Spinal cord (tissue), 10 donors: ENCODE results near the gene TMEM120B. TPM values are rescaled to one million over a fixed set of nuclear protein-coding genes. Genes with fewer than 3 reads are reported as not detected.
A peak's percentile ranks its signal among the peaks of the same experiment; 100 is the strongest.

Source experiments
- DNase-seq, 6 donors: peaks; one replicate each; pipeline versions ENCODE4 v3.0.0 to v3.0.0-alpha.2; 2013 to 2015; ENCODE audit warnings: low spot score in 6 of 6, low read depth in 4 of 6
- H3K27ac ChIP-seq: one replicate; pipeline ENCODE4 v1.5.1; 2013; ENCODE audit warnings: low read depth, low read length, control low read depth
- H3K27me3 ChIP-seq: one replicate; pipeline ENCODE4 v1.6.1; 2013; ENCODE audit warnings: low read length; ENCODE audit not compliant: control insufficient read depth, insufficient read depth
- H3K36me3 ChIP-seq: one replicate; pipeline ENCODE4 v1.6.1; 2013; ENCODE audit warnings: low read length; ENCODE audit not compliant: control insufficient read depth, insufficient read depth
- H3K4me1 ChIP-seq: one replicate; pipeline ENCODE4 v1.6.1; 2013; ENCODE audit warnings: low read length; ENCODE audit not compliant: control insufficient read depth, insufficient read depth
- H3K4me3 ChIP-seq: one replicate; pipeline ENCODE4 v1.5.1; 2013; ENCODE audit warnings: low read depth, low read length, control low read depth
- H3K9me3 ChIP-seq: one replicate; pipeline ENCODE4 v1.6.1; 2013; ENCODE audit warnings: low read length; ENCODE audit not compliant: control insufficient read depth, insufficient read depth
- WGBS: methylation state at CpG from one replicate; pipeline ENCODE4 v1.1.5; 2013; ENCODE audit warnings: missing lambda C conversion rate; ENCODE audit not compliant: insufficient coverage; 5-methylcytosine and 5-hydroxymethylcytosine counted together
- polyA plus RNA-seq, 2 donors: library from polyadenylated mRNA; unstranded; fragments of 120-200 nt; gene quantifications; one replicate each; pipeline ENCODE4 v1.2.1, GENCODE V29; 2013; ENCODE audit not compliant: insufficient read length in 2 of 2
- total RNA-seq, 2 donors: library from RNA; depleted of rRNA in 1 of 2; stranded (reverse); fragments of 120-200 nt in 1 of 2; fragments of >200 nt in 1 of 2; gene quantifications; one replicate each; pipeline versions ENCODE4 v1.2.3 to v1.2.4, GENCODE V29; 2013 to 2014
- donor health status: healthy.

TMEM120B gene
- total and polyA plus RNA-seq, 4 donors = 6.1 to 22.2 (median 9.7) TPM

GRCh38 chr12:121767525-121768016 lies 55.0 kb downstream of the TMEM120B start:
- H3K4me3 ChIP-seq = no peak overlapping the region
- H3K27ac ChIP-seq = peak overlapping the region; percentile 54
- peaks cover 43% of the 10 kb centered on the region for H3K4me1 ChIP-seq
- WGBS = 14% methylated on average over 9 of the region's 10 CpGs
- H3K27me3 ChIP-seq = no peaks in the 10 kb centered on the region
- peaks cover 23% of the 10 kb centered on the region for H3K36me3 ChIP-seq
- no peaks in the 10 kb centered on the region for H3K9me3 ChIP-seq
- peak; percentile 62 to 96 (median 76) for DNase-seq

- peaks cover 49% of the 10 kb centered on the region for H3K4me1 ChIP-seq
- H3K4me3 ChIP-seq = no peak overlapping the region
- no peaks in the 10 kb centered on the region for H3K9me3 ChIP-seq
- no peak for DNase-seq
- H3K36me3 ChIP-seq = peaks cover 23% of the 10 kb centered on the region
- 86% methylated on average over 8 of the region's 9 CpGs for WGBS
- no peak overlapping the region for H3K27ac ChIP-seq
- H3K27me3 ChIP-seq = no peaks in the 10 kb centered on the region
These were observed 56.8 kb downstream of the TMEM120B start for GRCh38 chr12:121769297-121769830.

- H3K4me1 ChIP-seq = peaks cover 49% of the 10 kb centered on the region
- no peak overlapping the region for H3K4me3 ChIP-seq
- H3K27me3 ChIP-seq = no peaks in the 10 kb centered on the region
- H3K9me3 ChIP-seq = no peaks in the 10 kb centered on the region
- no peak for DNase-seq
- peaks cover 28% of the 10 kb centered on the region for H3K36me3 ChIP-seq
- no peak overlapping the region for H3K27ac ChIP-seq
- 81% methylated on average over 10 of the region's 11 CpGs for WGBS
These were observed 57.3 kb downstream of the TMEM120B start for GRCh38 chr12:121769831-121770301.

GRCh38 chr12:121770388-121770787 lies 57.8 kb downstream of the TMEM120B start:
- WGBS = 79% methylated on average over 9 of the region's 9 CpGs
- DNase-seq = no peak
- H3K27me3 ChIP-seq = no peaks in the 10 kb centered on the region
- no peak overlapping the region for H3K4me3 ChIP-seq
- H3K27ac ChIP-seq = no peak overlapping the region
- H3K36me3 ChIP-seq = peaks cover 33% of the 10 kb centered on the region
- H3K4me1 ChIP-seq = peaks cover 49% of the 10 kb centered on the region
- no peaks in the 10 kb centered on the region for H3K9me3 ChIP-seq

GRCh38 chr12:121770813-121771625 lies 58.5 kb downstream of the TMEM120B start:
- 78% methylated on average over 13 of the region's 25 CpGs for WGBS

GRCh38 chr12:121773011-121773777 lies 60.6 kb downstream of the TMEM120B start:
- Histone ChIP-seq H3K27ac (no peak overlapping the region), H3K9me3 (no peaks in the 10 kb centered on the region), H3K4me1 (peaks cover 32% of the 10 kb centered on the region), H3K27me3 (no peaks in the 10 kb centered on the region), H3K36me3 (peaks cover 38% of the 10 kb centered on the region), H3K4me3 (no peak overlapping the region)
- 37% methylated on average over 12 of the region's 14 CpGs for WGBS
- peak in 2 of 6 donors; percentile 60 to 66 for DNase-seq

More at GRCh38 chr12:121770813-121771625, 58.5 kb downstream of the TMEM120B start:
- DNase-seq = no peak
- no peak overlapping the region for H3K27ac ChIP-seq
- no peak overlapping the region for H3K4me3 ChIP-seq
- H3K36me3 ChIP-seq = peaks cover 33% of the 10 kb centered on the region
- H3K9me3 ChIP-seq = no peaks in the 10 kb centered on the region
- no peaks in the 10 kb centered on the region for H3K27me3 ChIP-seq
- H3K4me1 ChIP-seq = peaks cover 48% of the 10 kb centered on the region

GRCh38 chr12:121774968-121775474 lies 62.5 kb downstream of the TMEM120B start:
- Histone ChIP-seq H3K9me3 (no peaks in the 10 kb centered on the region), H3K36me3 (peaks cover 54% of the 10 kb centered on the region), H3K27ac (no peak overlapping the region), H3K4me3 (no peak overlapping the region), H3K4me1 (peaks cover 22% of the 10 kb centered on the region), H3K27me3 (no peaks in the 10 kb centered on the region)
- WGBS = 73% methylated on average over 10 of the region's 14 CpGs
- DNase-seq = no peak

- no peak for DNase-seq
These were observed 62.9 kb downstream of the TMEM120B start for GRCh38 chr12:121775501-121775900.

More at GRCh38 chr12:121775501-121775900, 62.9 kb downstream of the TMEM120B start:
- Histone ChIP-seq H3K4me3 (no peak overlapping the region), H3K27ac (no peak overlapping the region), H3K27me3 (no peaks in the 10 kb centered on the region), H3K4me1 (peaks cover 18% of the 10 kb centered on the region), H3K9me3 (no peaks in the 10 kb centered on the region), H3K36me3 (peaks cover 56% of the 10 kb centered on the region)
- WGBS = 70% methylated on average over 14 of the region's 16 CpGs
